CD4-positive, alpha-beta T cell (primary cell): ENCODE results near the gene FABP7. TPM values are rescaled to one million over a fixed set of nuclear protein-coding genes. Genes with fewer than 3 reads are reported as not detected.

Experiments used
- ATAC-seq: fragments of 200-7000 bp; cut with Tn5 transposase; one replicate; pipeline ENCODE4 v1.10.0; 2022; ENCODE audit warnings: mild to moderate bottlenecking; ENCODE audit not compliant: poor library complexity
- CTCF ChIA-PET: fragments of 350-600 bp; sonication (Branson Sonifier 250); formaldehyde crosslinking; loops from one replicate; lab custom pipeline; 2021; ENCODE audit warnings: antibody characterized with exemption, inconsistent platforms; lab: Charles Lee
- POLR2A ChIA-PET: fragments of 350-600 bp; sonication (Branson Sonifier 250); formaldehyde crosslinking; loops from one replicate; lab custom pipeline; 2021; ENCODE audit warnings: antibody characterized with exemption, inconsistent platforms; lab: Charles Lee
- DNase-seq, 14 experiments: peaks; one replicate each; pipeline ENCODE4 v3.0.0-alpha.2; 2013 to 2020; ENCODE audit warnings: mixed read lengths in 2 of 14
- H3K27ac ChIP-seq, 2 donors: one replicate each; pipeline versions ENCODE4 v1.5.1 to v1.7.0; 2013; ENCODE audit warnings: low read length in 2 of 2, low read depth in 1 of 2, mild to moderate bottlenecking in 1 of 2
- H3K27me3 ChIP-seq, 2 experiments: 1 replicate in 1 of 2; 2 replicates in 1 of 2; pipeline versions ENCODE4 v1.6.1 to v1.7.0; 2013; ENCODE audit warnings: low read length in 2 of 2, control low read depth in 1 of 2, mild to moderate bottlenecking in 1 of 2, moderate library complexity in 1 of 2; ENCODE audit not compliant: insufficient read depth in 2 of 2, control insufficient read depth in 1 of 2
- H3K36me3 ChIP-seq: one replicate; pipeline ENCODE4 v1.6.1; 2013; ENCODE audit warnings: low read length, control low read depth; ENCODE audit not compliant: insufficient read depth
- H3K4me1 ChIP-seq: one replicate; pipeline ENCODE4 v1.6.1; 2013; ENCODE audit warnings: low read length, control low read depth; ENCODE audit not compliant: insufficient read depth
- H3K4me3 ChIP-seq: one replicate; pipeline ENCODE4 v1.5.1; 2013; ENCODE audit warnings: mild to moderate bottlenecking, low read length, moderate library complexity
- H3K9me3 ChIP-seq, 2 experiments: 1 replicate in 1 of 2; 2 replicates in 1 of 2; pipeline versions ENCODE4 v1.6.1 to v1.7.0; 2013; ENCODE audit warnings: low read length in 2 of 2, mild to moderate bottlenecking in 2 of 2, control low read depth in 1 of 2, moderate library complexity in 1 of 2; ENCODE audit not compliant: control insufficient read depth in 1 of 2, insufficient read depth in 1 of 2
- H3K27ac Mint-ChIP-seq: one replicate; pipeline ENCODE4 v1.8.0; 2020; ENCODE audit warnings: mixed read lengths
- H3K27me3 Mint-ChIP-seq: one replicate; pipeline ENCODE4 v1.8.0; 2021; ENCODE audit warnings: mixed read lengths
- H3K36me3 Mint-ChIP-seq: one replicate; pipeline ENCODE4 v1.8.0; 2021; ENCODE audit warnings: low read depth, mixed read lengths
- H3K4me1 Mint-ChIP-seq: one replicate; pipeline ENCODE4 v1.8.0; 2021; ENCODE audit warnings: low read depth, mixed read lengths
- H3K4me3 Mint-ChIP-seq: one replicate; pipeline ENCODE4 v1.8.0; 2020; ENCODE audit warnings: mild to moderate bottlenecking, mixed read lengths
- H3K9me3 Mint-ChIP-seq: one replicate; pipeline ENCODE4 v1.8.0; 2020; ENCODE audit warnings: mixed read lengths
- CTCF ChIP-seq: fragments of 200-600 bp; IDR thresholded peaks from one replicate; pipeline ENCODE4 v1.8.0; 2022; ENCODE audit warnings: antibody characterized with exemption, mild to moderate bottlenecking
- intact Hi-C, 2 experiments: fragments of 100-400 bp; cut with DNase I in 1 of 2; cut with micrococcal nuclease in 1 of 2; formaldehyde crosslinking; loops; one replicate each; pipeline versions ENCODE4 v1.15.1 to v1.9.0; 2023 to 2025; cut with DNase I, micrococcal nuclease
- total RNA-seq, 174 experiments: library from RNA in 2 of 174; stranded (reverse) in 2 of 174; gene quantifications; one replicate each; pipeline ENCODE4 v1.2.3 and lab custom pipeline; 2021 to 2026

Gene FABP7
- total RNA-seq, 2 experiments from 2014 or later = not detected

GRCh38 chr6:122783401-122783800 is 3.9 kb downstream of the FABP7 start:
- Mint-ChIP-seq H3K36me3 (no peaks in the 10 kb centered on the region), H3K4me3 (no peak overlapping the region), H3K27me3 (peaks cover 25% of the 10 kb centered on the region), H3K4me1 (no peaks in the 10 kb centered on the region), H3K9me3 (no peaks in the 10 kb centered on the region), H3K27ac (no peak overlapping the region)
- ATAC-seq = no peak
- no peak for DNase-seq
- peaks cover 2 to 24% of the 10 kb centered on the region in 2 experiments for H3K27me3 ChIP-seq
- ChIA-PET POLR2A (no interaction called here), CTCF (no interaction called here)
- no peak overlapping the region for H3K4me3 ChIP-seq
- no peaks in the 10 kb centered on the region for H3K4me1 ChIP-seq
- H3K27ac ChIP-seq = no peak overlapping the region
- H3K36me3 ChIP-seq = no peaks in the 10 kb centered on the region
- TF ChIP-seq CTCF = no peak
- peaks cover 0 to 4% of the 10 kb centered on the region in 2 experiments for H3K9me3 ChIP-seq
- intact Hi-C loops = no loop called here

GRCh38 chr6:122785891-122786290 is 6.4 kb downstream of the FABP7 start:
- CTCF ChIA-PET = interaction anchor here (1.2 kb wide), 1 partner anchor 9 kb away, joined by 3 read pairs; no protein-coding TSS in a partner anchor
- Histone ChIP-seq H3K9me3 (peaks cover 0 to 4% of the 10 kb centered on the region in 2 experiments), H3K4me3 (no peak overlapping the region), H3K36me3 (no peaks in the 10 kb centered on the region), H3K27ac (no peak overlapping the region), H3K27me3 (peaks cover 17 to 43% of the 10 kb centered on the region in 2 experiments), H3K4me1 (peaks cover 8% of the 10 kb centered on the region)
- H3K27ac Mint-ChIP-seq = no peak overlapping the region
- no peak for ATAC-seq
- no peaks in the 10 kb centered on the region for H3K9me3 Mint-ChIP-seq
- no peaks in the 10 kb centered on the region for H3K36me3 Mint-ChIP-seq
- POLR2A ChIA-PET = no interaction called here
- TF ChIP-seq CTCF = no peak
- H3K4me1 Mint-ChIP-seq = peaks cover 16% of the 10 kb centered on the region
- H3K27me3 Mint-ChIP-seq = peaks cover 45% of the 10 kb centered on the region
- DNase-seq = no peak
- intact Hi-C loops = no loop called here
- no peak overlapping the region for H3K4me3 Mint-ChIP-seq

- no peak for ATAC-seq
- DNase-seq = no peak
- Mint-ChIP-seq H3K27me3 (peaks cover 60% of the 10 kb centered on the region), H3K9me3 (no peaks in the 10 kb centered on the region), H3K27ac (no peak overlapping the region), H3K36me3 (no peaks in the 10 kb centered on the region), H3K4me1 (peaks cover 16% of the 10 kb centered on the region), H3K4me3 (no peak overlapping the region)
- intact Hi-C loops = no loop called here
- ChIA-PET POLR2A (no interaction called here), CTCF (no interaction called here)
- Histone ChIP-seq H3K4me3 (no peak overlapping the region), H3K4me1 (peaks cover 8% of the 10 kb centered on the region), H3K36me3 (no peaks in the 10 kb centered on the region), H3K9me3 (no peaks in the 10 kb centered on the region), H3K27ac (no peak overlapping the region), H3K27me3 (peaks cover 21 to 52% of the 10 kb centered on the region in 2 experiments)
- TF ChIP-seq CTCF = no peak
Measured at GRCh38 chr6:122787721-122788120, 8.2 kb downstream of the FABP7 start.
